Mucosa of stomach (tissue), 1 donor: ENCODE data around the gene OSCP1.

Experiments used
- H3K27me3 ChIP-seq: one replicate; pipeline ENCODE4 v1.7.0; 2013; ENCODE audit warnings: mild to moderate bottlenecking, low read length; ENCODE audit not compliant: control insufficient read depth, insufficient read depth
- H3K36me3 ChIP-seq: one replicate; pipeline ENCODE4 v1.7.0; 2013; ENCODE audit warnings: low read length; ENCODE audit not compliant: control insufficient read depth, insufficient read depth
- H3K4me1 ChIP-seq: one replicate; pipeline ENCODE4 v1.7.0; 2013; ENCODE audit warnings: mild to moderate bottlenecking, low read length; ENCODE audit not compliant: control insufficient read depth, insufficient read depth
- H3K4me3 ChIP-seq: one replicate; pipeline ENCODE4 v1.7.0; 2013; ENCODE audit warnings: low read length
- H3K9ac ChIP-seq: one replicate; pipeline ENCODE4 v1.7.0; 2013; ENCODE audit warnings: mild to moderate bottlenecking, low read length, moderate library complexity
- H3K9me3 ChIP-seq: one replicate; pipeline ENCODE4 v1.7.0; 2013; ENCODE audit warnings: mild to moderate bottlenecking, low read length, moderate library complexity; ENCODE audit not compliant: control insufficient read depth
- donor health status: Pancreatic carcinoma.

Gene OSCP1

DNA sequence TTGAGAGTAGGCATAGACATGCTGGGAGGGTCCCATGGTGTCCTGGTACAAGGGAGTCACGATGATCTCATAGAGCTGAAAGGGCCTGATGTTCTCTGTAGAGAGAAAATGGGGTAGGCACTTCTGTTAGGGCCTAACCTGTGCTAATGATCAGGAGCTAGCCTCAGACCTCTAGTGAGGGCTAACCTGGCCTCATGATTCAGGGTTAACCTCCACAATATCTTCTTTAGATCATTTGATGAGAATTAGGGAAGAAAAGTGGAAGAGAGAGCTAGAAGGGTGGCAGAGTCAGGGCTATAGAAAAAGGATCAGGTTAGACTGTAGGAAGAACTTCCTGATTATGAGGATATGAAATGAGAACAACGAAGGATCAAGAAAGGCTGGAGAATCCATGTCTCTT lies 18.9 kb upstream of the OSCP1 start:
- Histone ChIP-seq H3K36me3 (no peaks in the 10 kb centered on the region), H3K4me1 (peaks cover 9% of the 10 kb centered on the region), H3K9ac (no peak overlapping the region), H3K9me3 (no peaks in the 10 kb centered on the region), H3K27me3 (no peaks in the 10 kb centered on the region), H3K4me3 (no peak overlapping the region)

DNA sequence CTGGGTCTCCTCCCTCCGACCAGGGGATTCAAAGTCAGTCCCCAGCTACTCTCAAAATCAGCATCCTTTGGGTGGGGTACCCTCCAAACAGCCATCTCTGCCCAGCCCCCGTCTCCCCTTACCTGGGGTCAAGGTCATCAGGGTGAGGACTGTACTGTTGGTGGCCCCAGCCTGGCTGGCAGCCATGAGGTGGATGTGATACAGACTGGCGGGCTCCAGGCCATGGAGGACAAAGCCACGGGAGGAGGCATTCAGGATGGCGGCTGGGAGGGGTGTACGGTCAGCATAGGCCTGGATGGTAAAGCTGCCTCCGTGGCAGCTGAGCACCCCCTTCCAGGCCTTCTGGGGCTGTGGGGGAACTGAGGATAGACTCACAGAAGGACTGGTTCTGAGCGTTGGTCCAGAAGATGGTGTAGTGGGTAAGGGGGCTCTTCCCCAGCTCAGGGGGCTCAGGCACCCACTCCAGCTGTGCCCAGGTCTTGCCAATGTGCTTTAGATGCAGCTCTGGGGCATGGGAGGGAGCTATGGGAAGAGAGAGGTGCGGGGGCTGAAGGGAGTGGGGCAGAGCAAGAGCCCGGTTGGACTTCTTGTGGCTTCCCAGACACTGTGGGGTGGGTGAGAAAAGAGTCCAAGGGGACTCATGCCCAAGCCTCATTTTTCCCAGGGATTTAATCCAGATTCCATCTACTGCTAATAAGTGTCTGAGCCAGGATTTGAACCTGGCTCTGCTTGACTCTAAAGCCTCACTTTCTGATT lies 17.6 kb upstream of the OSCP1 start:
- no peaks in the 10 kb centered on the region for H3K27me3 ChIP-seq
- peaks cover 9% of the 10 kb centered on the region for H3K4me1 ChIP-seq
- no peaks in the 10 kb centered on the region for H3K36me3 ChIP-seq
- no peaks in the 10 kb centered on the region for H3K9me3 ChIP-seq
- no peak overlapping the region for H3K4me3 ChIP-seq
- H3K9ac ChIP-seq: no peak overlapping the region

DNA sequence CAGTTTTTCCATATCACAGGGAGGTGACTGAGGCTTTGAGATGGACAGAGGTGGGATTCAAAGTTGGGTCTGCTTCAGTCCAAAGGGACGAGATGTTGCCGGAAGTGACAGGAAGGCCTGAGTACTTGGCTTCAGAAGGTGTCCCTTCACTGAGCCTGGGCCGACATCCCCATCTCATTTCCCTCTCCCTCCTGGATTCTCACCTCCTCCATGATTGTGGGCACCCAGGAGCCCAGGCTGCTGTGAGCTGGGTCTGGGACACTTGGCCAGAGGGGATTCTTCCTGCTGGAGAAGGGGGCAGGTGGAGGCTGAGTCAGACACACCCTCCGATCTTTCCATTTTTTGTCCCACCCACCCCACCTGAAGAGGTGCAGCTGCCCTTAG lies 16.8 kb upstream of the OSCP1 start:
- H3K9me3 ChIP-seq: no peaks in the 10 kb centered on the region
- no peak overlapping the region for H3K9ac ChIP-seq
- H3K4me1 ChIP-seq: peaks cover 9% of the 10 kb centered on the region
- H3K27me3 ChIP-seq: no peaks in the 10 kb centered on the region
- H3K36me3 ChIP-seq: no peaks in the 10 kb centered on the region
- H3K4me3 ChIP-seq: no peak overlapping the region

DNA sequence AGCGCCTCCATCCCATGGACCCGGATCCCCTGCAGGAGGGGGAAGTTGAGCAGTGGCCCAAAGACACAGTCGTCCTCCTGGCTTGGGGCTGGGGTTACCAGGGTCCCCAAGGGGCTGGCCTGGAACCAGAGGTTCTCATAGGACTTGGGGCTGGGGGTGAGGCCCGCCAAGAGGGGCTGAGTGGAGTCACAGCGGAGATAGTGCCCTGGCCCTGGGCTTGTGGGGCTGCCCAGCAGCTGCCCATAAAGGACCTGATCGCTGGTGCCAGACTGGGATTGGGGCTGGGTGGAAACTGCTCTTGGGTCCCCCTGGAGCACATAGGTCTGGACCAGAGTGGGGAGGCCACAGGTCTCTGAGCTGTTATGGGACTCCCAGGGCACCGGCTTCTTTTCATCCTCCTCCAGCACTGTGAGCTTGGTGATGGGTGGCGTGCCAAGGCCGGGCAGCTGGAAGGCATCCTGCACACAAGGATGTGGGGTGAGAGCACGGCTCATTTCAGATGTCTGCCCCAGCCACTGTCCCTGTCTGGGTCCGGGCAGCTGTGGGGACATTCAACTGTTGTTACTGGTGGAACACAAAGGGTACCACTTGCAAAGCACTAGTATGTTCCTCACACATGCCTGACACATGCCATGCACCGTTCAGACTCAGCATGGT lies 16.2 kb upstream of the OSCP1 start:
- Histone ChIP-seq H3K36me3 (no peaks in the 10 kb centered on the region), H3K9ac (no peak overlapping the region), H3K27me3 (no peaks in the 10 kb centered on the region), H3K4me1 (peaks cover 9% of the 10 kb centered on the region), H3K9me3 (no peaks in the 10 kb centered on the region), H3K4me3 (no peak overlapping the region)

DNA sequence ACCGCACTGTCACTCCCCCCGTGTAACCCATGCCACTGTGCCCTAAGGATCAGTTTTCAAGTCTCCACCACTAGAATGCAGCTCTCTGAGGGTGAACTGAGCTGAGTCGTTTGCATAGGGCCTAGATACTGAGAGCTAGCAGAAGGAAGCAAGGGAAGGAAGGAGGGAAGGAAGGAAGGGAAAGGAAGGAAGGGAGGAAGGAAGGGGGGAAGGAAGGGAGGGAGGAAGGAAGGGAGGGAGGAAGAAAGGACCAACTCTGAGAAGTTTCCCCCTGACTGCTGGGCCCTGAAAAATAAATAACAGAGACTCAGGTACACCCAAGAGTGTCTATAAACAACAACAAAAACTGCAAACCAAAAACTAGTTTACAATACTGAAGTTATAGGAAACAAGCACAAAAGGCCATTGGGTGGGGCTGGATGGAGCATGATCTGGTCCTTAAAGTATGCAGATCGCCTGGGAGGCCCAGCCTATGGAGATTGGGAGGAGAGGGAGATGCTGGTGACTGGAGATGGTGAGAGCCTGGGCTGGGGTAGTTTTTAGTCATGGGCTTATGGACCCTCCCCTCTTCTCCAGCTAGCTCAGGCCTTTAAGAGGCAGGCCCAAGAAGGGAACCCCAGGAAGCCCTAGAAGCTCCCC lies 15.6 kb upstream of the OSCP1 start:
- no peaks in the 10 kb centered on the region for H3K27me3 ChIP-seq
- H3K4me3 ChIP-seq: no peak overlapping the region
- peaks cover 9% of the 10 kb centered on the region for H3K4me1 ChIP-seq
- no peaks in the 10 kb centered on the region for H3K9me3 ChIP-seq
- H3K36me3 ChIP-seq: peaks cover 2% of the 10 kb centered on the region
- H3K9ac ChIP-seq: no peak overlapping the region

DNA sequence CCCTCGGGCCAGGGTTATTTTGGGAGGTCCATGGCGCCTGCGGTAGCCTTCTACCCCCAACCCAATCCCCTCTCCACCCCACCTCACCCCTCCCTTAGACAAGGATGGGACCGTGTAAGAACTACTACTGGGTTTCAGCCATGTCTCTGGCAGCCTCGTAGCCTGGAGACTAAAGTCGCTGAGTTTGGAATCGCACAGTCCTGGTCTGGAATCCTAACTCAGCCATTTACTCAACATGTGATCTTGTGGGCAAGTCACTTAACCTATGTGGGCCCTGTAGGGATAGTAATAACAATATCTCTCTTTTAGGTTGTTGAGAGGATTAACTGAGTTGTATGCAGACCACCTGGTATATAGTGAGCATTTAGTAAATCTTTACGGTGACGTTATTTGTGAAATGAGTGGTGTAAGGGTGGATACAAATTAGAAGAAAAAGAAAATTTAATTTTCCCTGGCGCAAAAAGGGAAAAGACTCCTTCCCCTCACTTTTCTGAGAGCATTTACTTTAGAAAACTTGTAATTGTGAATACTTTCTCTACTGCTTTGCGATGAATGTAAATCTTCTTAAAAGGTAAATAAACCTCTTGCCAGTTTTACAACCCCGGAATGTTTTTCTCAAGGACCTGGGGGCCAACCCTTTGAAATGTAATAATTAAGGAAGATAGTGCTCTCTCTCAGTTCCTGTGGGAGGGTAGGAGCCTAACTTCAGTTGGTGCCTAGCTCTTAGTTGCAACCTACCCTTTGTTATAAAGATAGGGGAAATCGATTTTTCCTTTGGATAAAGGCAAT lies 14.5 kb upstream of the OSCP1 start:
- no peaks in the 10 kb centered on the region for H3K9me3 ChIP-seq
- peak overlapping the region; percentile 62 for H3K4me3 ChIP-seq
- no peaks in the 10 kb centered on the region for H3K27me3 ChIP-seq
- peak overlapping the region; percentile 76 for H3K9ac ChIP-seq
- H3K36me3 ChIP-seq: peaks cover 9% of the 10 kb centered on the region
- H3K4me1 ChIP-seq: peaks cover 9% of the 10 kb centered on the region

DNA sequence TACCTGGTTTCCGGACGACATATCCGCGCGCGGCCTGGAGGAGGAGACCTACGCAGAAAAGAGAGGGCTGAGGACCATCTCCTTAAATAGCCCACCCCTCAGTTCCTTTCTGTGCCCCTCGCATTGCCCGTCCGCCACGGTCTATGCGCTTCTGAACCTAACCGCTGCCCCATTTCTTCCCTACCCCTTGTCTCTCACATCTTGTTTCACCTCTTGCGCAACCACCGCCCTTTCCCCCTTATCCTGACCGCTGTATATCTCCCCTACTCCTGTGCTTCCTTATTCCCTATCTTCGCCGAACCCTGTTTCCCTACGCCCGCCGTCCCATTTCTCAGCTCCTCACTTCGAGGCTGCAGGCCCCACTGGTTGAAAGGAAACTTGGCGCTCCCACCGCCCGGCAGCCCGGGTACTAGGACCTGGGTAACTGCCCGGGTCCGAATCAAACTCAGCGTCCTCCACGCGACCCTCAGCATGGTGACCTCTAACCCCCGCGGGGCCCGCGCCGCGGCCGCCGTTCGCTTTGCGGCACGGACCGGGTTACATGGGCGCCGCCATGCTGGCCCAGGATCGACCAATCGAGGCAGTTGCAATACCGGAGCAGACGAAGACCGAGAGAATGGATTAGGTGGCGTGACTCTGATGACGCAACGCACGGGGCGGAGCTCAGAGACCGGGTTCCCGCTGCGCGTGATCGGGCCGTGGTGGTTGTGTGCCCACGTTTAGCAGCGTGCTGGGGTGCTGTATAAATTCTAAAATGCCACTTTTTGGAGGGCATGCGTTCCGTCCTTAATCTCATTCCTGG lies 13.8 kb upstream of the OSCP1 start, which contains the start of gene MRPS15:
TSS of gene MRPS15 (minus strand) at position 582 of the 802 bp plus-strand sequence. CDS start at position 473, 109 bp downstream.
- Histone ChIP-seq H3K27me3 (no peaks in the 10 kb centered on the region), H3K9me3 (no peaks in the 10 kb centered on the region), H3K4me3 (peak within 1 kb of the TSS; percentile 62), H3K36me3 (peaks cover 9% of the 10 kb centered on the region), H3K9ac (peak within 1 kb of the TSS; percentile 76), H3K4me1 (peaks cover 9% of the 10 kb centered on the region)

DNA sequence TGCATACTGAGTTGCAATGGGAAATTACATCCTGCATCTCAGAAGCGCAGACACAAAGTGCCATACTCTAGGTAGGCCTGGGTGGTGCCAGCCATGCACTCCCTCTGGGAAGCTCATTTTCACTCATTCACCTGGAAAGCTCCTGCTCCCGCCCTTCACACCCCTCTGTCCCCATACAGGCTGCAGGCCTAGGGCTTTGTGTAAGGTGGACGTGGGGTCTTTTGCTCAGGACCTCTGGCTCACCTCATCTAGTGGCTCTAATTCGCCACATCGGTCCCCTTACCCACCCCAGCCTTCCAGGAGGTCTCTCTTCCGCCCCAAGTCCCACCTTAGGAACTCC lies 13.2 kb upstream of the OSCP1 start:
- Histone ChIP-seq H3K4me3 (peak overlapping the region; percentile 62), H3K4me1 (peaks cover 9% of the 10 kb centered on the region), H3K9ac (peak overlapping the region; percentile 76), H3K9me3 (no peaks in the 10 kb centered on the region), H3K36me3 (peaks cover 9% of the 10 kb centered on the region), H3K27me3 (no peaks in the 10 kb centered on the region)

DNA sequence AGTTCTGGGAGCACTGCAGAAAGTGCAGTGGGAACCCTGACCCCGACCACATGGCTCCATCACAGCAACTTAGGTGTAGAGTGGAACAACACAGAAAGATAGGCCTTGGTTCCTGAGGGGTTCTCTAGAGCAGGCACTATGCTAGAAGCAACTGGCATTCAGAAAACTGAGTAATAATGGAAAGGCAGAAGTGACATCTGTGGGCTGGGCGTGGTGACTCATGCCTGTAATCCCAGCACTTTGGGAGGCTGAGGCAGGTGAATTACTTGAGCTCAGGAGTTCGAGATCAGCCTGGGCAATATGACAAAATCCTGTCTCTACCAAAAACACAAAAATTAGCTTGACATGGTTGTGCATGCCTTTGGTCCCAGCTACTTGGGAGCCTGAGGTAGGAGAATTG lies 8.7 kb upstream of the OSCP1 start:
- Histone ChIP-seq H3K4me1 (no peaks in the 10 kb centered on the region), H3K36me3 (peaks cover 16% of the 10 kb centered on the region)

DNA sequence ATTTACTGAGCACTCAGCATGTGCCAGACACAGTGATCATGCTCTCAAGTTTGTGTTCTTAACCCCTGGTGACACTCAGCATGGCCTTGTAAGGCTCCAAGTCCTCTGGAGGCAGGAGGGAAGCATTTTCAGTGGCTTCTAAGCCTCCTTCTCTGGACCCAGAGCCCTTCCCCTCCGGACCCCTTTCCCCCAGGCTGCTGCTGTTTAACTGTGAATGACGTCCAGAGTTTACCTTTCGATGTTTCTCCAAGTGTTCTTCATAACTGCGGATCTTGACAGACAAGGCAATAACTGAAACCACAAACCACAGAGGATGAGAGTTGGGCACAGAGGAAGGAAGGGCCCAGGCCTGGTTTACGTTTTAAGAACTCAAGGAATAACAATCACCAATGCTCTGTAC lies 7.4 kb upstream of the OSCP1 start:
- H3K9me3 ChIP-seq: no peaks in the 10 kb centered on the region
- H3K9ac ChIP-seq: no peak overlapping the region
- H3K27me3 ChIP-seq: no peaks in the 10 kb centered on the region
- H3K4me1 ChIP-seq: no peaks in the 10 kb centered on the region
- H3K4me3 ChIP-seq: no peak overlapping the region
- H3K36me3 ChIP-seq: peaks cover 16% of the 10 kb centered on the region

More for the DNA sequence above, 8.7 kb upstream of the OSCP1 start:
- H3K9ac ChIP-seq: no peak overlapping the region
- no peaks in the 10 kb centered on the region for H3K27me3 ChIP-seq
- no peaks in the 10 kb centered on the region for H3K9me3 ChIP-seq
- no peak overlapping the region for H3K4me3 ChIP-seq

DNA sequence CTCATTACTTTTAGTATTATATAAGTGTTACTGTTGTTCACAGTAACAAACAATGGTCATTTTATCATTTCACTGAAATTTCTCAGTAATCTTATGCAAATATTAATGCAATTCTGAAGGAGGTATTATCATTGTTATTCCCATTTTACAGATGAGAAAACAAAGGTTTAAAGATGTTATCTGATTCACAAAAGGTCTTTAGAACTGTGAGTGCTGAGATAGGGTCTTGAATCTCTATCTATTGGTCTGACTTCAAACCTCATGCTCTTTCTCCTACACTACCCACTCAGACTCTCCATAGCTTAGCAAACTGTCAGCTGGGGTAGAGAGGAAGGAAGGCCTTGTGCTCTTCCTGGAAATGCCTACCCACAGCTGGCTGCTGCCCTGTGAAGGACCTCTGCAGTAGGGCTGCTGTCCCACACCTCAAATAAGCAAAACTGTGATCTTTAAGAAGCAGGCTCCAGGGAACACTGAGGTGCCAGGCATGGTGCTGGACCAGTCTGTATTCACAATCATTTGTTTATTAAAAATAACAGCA lies 6.2 kb upstream of the OSCP1 start:
- Histone ChIP-seq H3K4me1 (no peaks in the 10 kb centered on the region), H3K27me3 (no peaks in the 10 kb centered on the region), H3K4me3 (no peak overlapping the region), H3K9ac (no peak overlapping the region), H3K9me3 (no peaks in the 10 kb centered on the region), H3K36me3 (peaks cover 16% of the 10 kb centered on the region)
